T-helper 1 cell (primary cell): ENCODE measurements around the gene CHRM3.
"Not testable (repeated sequence)": the region's sequence is repeated elsewhere in the genome, so short reads cannot be mapped to it uniquely, and the experiment has no call there.

Experiments
- DNase-seq, 5 donors: peaks; one replicate each; pipeline ENCODE4 v3.0.0-alpha.2; 2012 to 2020
- total RNA-seq, 4 donors: gene quantifications; one replicate each; lab custom pipeline; 2026; lab: John Stamatoyannopoulos, UW

The CHRM3 gene
- total RNA-seq, result 0.30 to 0.69 (median 0.45) reads per million in 4 donors

- DNase-seq, result peak in 1 of 5 donors; percentile 3
These were observed at the start of gene CHRM3 for GRCh38 chr1:239386453-239387303. Gene CHRM3, plus strand, starts transcription at chr1:239386568. Its CDS starts 520,884 bp downstream, at chr1:239907452.

- DNase-seq, result no peak
These were observed 48.5 kb upstream of the CHRM3 start for GRCh38 chr1:239337799-239338430.

GRCh38 chr1:239347776-239348175 lies 38.6 kb upstream of the CHRM3 start:
- no peak for DNase-seq

- DNase-seq, result no peak
These were observed 37.6 kb upstream of the CHRM3 start for GRCh38 chr1:239348635-239349353.

GRCh38 chr1:239349699-239350098 lies 36.7 kb upstream of the CHRM3 start:
- no peak for DNase-seq

GRCh38 chr1:239353536-239353935 lies 32.8 kb upstream of the CHRM3 start:
- no peak for DNase-seq

- no peak for DNase-seq
These were observed 32.1 kb upstream of the CHRM3 start for GRCh38 chr1:239354231-239354630.

- DNase-seq, result no peak
These were observed 28.5 kb upstream of the CHRM3 start for GRCh38 chr1:239357867-239358266.

- no peak for DNase-seq
These were observed 25.0 kb upstream of the CHRM3 start for GRCh38 chr1:239361403-239361802.

GRCh38 chr1:239363930-239364329 lies 22.4 kb upstream of the CHRM3 start:
- DNase-seq, result no peak

- no peak for DNase-seq
These were observed 19.1 kb upstream of the CHRM3 start for GRCh38 chr1:239367196-239367810.

- no peak for DNase-seq
These were observed 17.8 kb upstream of the CHRM3 start for GRCh38 chr1:239368436-239369109.

- not testable (repeated sequence) for DNase-seq
These were observed 15.5 kb upstream of the CHRM3 start for GRCh38 chr1:239370869-239371268.

- no peak for DNase-seq
These were observed 3.7 kb upstream of the CHRM3 start for GRCh38 chr1:239382666-239383065.

- no peak for DNase-seq
These were observed 2.7 kb upstream of the CHRM3 start for GRCh38 chr1:239383714-239384113.

GRCh38 chr1:239387304-239388158 lies 1.2 kb downstream of the CHRM3 start:
- no peak for DNase-seq

- DNase-seq, result no peak
These were observed 1.8 kb downstream of the CHRM3 start for GRCh38 chr1:239388159-239388485.

- no peak for DNase-seq
These were observed 2.2 kb downstream of the CHRM3 start for GRCh38 chr1:239388578-239388977.

- DNase-seq, result no peak
These were observed 3.3 kb downstream of the CHRM3 start for GRCh38 chr1:239389703-239390102.

- no peak for DNase-seq
These were observed 5.9 kb downstream of the CHRM3 start for GRCh38 chr1:239392271-239392670.

- no peak for DNase-seq
These were observed 7.7 kb downstream of the CHRM3 start for GRCh38 chr1:239394107-239394506.

- DNase-seq, result no peak
These were observed 27.5 kb downstream of the CHRM3 start for GRCh38 chr1:239413916-239414315.
